Hematopoietic multipotent progenitor cell treated with erythropoietin and hydrocortisone succinate and interleukin-3 and kit ligand, for 8 days (in vitro differentiated cells): ENCODE results near the gene PTGR2.
"Not testable (repeated sequence)": the region's sequence is repeated elsewhere in the genome, so short reads cannot be mapped to it uniquely, and the experiment has no call there.

Source experiments
- DNase-seq: peaks from one replicate; pipeline ENCODE4 v3.0.0-alpha.2; 2015

PTGR2 gene

DNA sequence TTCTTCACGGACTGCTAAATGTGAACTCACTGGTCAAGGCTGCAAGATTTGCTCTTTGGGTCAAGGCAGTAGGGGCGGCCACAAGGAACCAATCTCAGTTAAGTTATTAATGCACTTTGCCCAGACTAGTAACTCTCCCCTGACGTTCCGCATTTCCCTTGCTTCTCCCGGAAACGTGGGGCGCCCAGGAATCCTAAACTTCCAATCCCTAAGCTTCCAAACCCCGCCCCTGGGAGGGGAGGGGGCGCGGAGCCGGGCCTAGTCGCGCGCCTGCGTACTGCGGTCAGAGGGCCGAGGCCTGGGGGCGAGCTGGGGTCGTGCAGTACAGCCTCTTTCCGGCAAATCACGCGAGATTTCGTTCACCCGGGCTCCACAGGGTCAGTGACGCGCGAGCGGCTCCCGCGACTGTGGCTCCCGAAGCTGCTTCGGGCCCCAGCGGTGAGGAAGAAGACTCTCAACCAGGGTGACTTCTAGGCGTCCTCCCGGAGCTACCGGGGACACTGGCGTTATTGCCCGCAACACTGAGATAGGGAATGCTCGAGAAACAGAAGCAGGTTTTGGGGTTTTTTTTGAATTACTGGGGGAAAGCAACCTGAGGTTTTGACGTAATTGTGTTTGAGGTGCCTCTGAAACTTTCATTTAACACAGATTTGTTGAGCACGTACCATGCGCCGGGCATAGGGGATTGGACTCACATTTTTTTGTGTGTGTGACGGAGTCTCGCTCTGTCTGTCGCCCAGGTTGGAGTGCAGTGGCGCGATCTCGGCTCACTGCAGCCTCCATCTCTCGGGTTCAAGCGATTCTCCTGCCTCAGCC lies at the start of gene PTGR2:
TSS of gene PTGR2 (plus strand) at position 265 of the 816 bp plus-strand sequence. CDS start 7,032 bp downstream, outside the sequence.
- DNase-seq: peak; percentile 80

DNA sequence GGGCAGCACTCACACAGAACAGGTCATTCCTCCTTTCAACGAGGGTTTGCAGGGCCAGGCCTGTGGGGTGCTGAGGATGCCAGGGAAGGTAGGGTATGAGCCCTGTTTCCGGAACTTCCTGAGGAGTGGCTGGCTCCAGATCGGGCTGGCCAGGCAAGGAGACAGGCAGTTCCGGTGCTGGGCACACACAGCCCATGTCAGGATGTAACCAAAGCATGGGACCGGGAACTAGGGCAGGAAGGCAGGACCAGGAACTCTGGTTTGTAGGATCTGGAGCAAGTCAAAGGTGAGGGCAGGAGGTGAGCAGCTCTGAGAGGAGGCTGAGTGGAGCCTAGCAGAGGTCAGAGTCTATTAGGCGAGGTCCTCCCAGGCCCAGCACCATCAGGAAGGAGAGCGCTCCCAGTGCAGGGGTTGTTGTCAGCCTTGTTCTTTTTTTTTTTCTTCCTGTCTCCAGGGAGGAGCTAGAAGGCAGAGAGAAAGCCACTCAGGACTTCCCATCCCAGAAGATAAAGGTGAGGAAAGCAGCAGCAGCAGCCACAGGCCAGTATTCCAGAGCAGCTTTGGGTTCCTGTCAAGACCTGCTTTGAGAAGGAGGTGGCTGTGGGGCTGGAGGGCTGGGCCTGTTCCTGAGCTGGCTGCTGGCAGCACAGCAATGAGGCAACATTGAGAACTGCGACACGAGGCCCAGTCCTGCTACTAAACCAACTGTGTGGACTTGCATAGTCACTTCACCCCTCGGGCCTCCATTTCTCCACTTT lies 49.0 kb upstream of the PTGR2 start:
- DNase-seq: no peak

DNA sequence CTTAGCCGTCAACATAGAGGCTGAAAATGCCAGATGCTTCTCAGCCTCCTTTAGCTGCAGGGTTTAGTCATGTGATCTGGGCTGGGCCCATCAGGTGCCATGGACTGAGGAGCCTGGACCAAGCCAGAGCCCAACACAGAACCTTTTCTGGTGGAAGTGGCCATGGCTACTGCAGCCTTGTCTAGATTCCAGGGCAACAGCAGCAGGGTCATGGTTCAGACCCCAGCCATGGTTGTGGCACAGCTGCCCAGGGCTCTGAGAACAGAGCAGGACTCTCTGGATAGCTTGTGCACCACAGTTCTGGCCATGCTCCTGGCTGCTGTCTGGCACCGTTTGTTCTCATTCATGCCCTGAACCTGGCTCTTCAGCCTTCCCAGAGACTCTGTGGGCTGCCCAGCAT lies 47.0 kb upstream of the PTGR2 start:
- DNase-seq: no peak

DNA sequence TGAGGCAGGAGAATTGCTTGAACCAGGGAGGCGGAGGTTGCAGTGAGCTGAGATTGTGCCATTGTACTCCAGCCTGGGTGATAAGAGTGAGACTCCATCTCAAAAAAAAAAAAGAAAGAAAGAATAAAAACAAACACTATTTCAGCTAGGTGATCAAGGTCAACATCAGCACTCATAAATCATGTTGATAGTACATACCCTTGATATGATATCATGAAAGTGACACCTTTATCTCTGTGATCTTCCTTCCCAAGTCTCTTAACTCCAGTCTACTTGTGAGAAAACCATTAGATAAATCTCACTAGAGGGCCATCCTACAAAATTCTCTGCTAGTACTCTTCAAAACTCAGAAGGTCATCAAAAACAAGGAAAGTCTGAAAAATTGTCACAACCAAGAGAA lies 44.2 kb upstream of the PTGR2 start:
- DNase-seq: no peak

DNA sequence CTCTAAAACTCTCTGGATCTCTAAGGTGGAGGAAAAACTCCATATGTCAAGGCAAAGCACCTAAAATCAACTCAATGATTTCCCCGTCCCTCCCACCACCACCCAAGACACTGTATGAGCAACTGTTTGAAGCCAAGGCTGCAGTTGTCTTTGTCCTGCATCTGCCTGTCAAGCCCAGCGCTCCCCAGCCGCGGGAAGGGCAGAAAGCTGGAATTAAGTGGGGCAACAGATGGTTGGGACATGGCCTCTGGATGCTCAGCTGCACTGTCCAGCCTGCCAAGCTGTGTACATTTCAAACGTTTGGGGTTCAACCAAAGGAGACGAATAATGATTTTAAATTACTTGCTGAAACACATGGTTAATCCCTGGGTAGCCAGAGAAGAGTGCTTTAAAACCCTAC lies 42.2 kb upstream of the PTGR2 start:
- no peak for DNase-seq

DNA sequence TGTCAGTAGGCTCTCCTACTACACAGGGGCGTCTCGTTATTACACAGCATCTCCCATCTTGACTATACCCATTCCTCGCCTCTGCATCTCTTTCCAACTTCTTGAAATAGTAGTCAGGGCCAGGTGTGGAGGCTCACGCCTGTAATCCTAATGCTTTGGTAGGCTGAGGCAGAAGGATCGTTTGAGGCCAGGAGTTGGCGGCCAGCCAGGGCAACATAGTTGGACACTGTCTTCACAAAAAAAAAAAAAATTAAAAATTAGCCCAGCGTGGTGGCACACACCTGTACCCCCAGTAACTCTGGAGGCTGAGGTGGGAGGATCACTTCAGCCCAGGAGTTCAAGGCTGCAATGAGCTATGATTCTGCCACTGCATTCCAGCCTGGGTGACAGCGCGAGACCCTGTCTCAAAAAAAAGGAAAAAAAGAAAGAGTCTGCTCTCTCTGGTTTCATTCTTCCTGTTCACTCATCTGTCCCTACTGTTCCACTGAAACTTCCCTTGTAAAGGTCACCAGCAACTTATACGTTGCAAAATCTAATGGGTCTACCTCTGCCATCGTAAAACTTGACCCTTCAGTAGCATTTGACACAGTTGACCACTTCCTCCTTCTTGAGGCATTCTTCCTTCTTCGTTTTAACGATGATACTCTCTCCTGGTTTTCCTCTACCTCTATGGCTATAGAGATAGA lies 41.0 kb upstream of the PTGR2 start:
- DNase-seq: no peak

DNA sequence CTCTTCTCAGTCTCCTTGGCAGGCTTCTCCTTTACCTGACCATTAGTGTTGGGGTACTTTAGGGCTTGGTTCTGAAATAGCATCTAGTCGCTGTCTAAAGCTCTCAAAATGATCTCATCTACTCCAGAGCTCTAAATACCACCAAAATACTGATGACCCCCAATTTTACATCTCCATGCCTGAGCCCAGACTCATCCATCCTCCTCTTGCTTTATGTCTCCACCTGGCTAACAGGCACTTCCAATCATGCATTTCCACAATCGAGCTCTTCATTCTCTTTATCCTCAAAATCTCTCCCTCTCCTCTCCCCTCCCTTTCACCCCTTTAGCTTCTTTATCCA lies 40.5 kb upstream of the PTGR2 start:
- no peak for DNase-seq

DNA sequence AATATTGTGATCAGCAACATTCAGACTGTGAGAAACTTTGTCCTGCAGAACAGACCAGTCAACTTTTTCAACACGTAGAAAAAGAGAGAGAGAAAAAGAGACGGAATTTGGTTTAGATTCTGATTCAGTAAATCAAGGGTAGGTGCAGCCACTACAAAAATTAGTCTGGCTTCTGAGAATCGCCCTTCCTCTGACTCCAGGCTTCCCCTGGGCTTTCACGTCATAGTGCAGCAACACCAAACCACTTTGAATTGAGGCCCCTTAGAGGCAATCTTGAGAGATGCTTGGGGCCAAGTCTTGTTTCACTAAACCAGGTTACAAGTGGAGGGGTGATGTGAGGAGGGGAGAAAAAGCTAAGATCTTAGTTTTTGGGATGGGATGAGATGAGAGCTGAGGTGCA lies 37.5 kb upstream of the PTGR2 start:
- DNase-seq: no peak

DNA sequence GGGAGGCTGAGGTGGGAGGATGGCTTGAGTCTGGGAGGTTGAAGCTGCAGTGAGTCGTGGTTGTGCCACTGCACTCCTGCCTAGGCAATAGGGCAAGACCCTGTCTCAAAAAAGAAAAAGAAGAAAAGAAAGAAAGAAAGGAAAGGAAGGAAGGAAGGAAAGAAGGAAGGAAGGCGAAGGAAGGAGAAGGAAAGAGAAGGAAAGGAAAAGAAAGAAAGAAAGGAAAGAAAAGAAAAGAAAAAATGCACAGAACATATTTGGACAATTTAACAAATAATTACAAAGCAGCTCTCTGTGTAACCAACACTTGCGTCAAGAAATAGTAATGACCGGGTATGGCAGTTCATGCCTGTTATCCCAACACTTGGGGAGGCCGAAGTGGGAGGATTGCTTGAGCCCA lies 35.8 kb upstream of the PTGR2 start:
- no peak for DNase-seq

DNA sequence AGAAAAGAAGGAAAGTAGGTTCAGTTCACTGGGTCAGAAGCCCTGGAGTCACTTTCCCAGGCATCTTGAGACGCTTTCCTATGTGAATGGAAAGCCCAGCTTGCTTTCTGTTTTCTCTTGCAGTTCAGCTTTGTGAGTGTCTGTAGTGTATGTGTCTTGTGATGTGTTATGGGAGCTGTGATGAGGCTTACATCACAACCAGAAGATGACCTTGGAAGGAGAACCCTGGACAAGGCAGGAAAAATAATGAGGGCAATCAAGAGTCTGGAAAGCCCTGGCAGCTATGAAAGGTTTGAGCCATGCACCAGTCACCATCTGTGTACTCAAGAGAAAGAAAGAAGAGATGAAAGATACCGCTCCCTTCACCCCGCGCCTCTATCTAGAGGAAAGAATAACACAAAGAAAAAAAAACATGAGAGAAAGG lies 35.2 kb upstream of the PTGR2 start:
- DNase-seq: peak; percentile 17

DNA sequence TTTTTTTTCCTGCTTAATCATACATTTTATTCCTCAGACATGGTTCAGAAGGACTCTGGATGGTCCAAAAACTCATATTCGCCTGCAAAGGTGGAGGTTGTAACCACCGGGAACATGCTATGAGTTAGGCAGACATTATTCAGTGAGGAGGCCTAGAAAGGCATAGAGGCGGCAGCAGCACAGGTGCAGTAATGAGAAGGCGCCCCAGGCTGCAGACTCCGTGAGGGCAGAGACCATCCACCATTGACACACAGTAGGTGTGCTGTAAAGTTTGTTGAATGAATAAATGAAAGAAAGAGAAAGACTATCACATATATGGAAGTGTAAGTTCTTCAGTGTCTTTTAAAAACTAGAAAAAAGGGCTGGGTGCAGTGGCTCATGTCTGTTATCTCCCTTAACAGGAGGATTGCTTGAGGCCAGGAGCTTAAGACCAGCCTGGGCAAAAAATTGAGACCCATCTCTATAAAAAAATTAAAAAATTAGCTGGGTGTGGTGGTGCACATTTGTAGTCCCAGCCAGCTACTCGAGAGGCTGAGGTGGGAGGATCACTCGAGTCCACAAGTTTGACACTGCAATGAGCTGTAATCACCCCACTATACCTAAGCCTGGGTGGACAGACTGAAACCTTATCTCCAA lies 34.5 kb upstream of the PTGR2 start:
- peak; percentile 82 for DNase-seq

DNA sequence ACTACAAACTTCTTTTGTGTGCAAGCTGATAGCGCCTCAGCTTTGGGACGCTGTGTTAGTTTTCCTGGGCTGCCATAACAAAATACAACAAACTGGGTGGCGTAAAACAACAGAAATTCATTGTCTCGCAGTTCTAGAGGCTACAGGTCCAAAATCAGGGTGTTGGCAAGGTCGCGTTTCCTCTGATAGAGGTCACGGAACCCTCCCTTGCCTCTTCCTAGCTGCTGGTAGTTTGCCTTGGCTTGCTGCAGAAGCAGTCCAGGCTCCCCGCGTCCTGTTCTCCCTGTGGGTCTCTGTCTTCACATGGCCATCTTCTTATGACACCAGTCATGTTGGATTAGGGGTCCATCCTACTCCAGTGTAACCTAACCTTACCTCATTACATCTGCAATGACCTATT lies 32.8 kb upstream of the PTGR2 start:
- DNase-seq: no peak

DNA sequence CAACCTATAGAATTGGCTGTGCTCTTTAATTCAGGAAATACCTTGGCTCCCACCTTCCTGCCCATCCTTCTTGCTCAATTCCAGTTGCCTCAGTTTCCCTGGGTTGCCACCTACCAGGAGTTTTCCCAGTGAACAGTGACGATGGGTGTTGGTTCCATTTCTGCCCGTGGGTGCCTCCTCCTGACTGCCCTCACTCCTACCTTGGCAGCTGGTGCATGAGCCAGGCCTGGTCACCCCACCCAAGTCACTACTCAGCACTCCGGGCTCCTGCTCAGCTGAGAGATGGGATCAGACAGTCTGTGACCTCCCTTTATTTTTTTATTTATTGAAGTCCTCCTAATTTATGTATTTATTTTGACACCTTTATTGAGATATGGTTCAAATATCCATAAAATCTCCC lies 31.0 kb upstream of the PTGR2 start:
- DNase-seq: no peak

DNA sequence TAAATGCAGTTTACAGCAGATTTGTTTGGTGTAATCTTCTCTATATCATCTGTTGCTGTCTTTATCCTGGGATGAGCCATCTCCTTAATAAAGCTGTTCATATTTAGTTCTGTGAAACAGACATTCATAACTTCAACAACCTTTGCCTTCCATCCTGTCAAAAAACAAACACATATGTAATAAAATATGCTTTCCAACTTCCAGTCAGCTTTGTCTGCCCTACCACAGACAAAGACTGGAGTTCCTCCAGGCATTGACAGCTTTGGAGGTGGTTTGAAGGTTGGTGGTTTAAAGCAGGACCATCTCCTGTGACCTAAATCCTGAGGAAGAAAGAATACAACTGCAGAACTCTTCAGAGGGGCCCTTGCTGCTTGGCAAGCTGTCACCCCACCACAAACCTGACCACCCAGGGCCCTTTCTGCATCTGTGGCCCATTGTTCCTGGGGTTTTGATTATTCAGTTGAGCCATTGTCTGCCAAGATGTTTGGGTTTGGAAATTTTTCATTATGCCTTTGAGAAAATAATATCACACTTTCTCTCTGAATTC lies 28.2 kb upstream of the PTGR2 start:
- DNase-seq: no peak

DNA sequence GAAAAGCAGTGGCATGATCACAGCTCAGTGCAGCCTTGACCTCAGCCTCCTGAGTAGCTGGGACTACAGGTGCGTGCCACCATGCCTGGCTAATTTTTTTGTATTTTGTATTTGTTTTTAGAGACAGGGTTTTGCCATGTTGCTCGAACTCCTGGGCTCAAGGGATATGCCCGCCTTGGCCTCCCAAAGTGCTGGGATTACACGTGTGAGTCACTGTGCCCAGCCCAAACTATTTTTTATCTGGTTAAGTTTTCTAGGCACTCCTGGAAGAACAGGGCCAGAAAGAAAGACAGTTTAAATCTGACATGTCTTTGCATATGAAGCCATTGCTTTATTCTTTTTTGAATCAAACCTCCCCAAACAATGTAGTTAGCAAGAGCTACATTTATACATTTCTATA lies 27.5 kb upstream of the PTGR2 start:
- no peak for DNase-seq

DNA sequence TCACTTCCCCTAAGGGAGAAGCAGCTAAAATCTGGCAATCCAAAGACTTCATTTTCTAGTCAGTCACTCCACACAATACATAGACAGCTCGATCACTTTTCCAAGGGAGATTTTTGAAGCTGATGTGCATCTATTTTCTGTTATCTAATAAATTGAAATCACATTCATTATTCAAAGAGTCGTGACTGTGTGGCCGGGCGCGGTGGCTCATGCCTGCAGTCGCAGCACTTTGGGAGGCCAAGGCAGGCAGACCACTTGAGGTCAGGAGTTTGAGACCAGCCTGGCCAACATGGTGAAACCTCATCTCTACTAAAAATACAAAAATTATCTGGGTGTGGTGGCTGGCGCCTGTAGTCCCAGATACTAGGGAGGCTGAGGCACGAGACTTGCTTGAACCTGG lies 27.1 kb upstream of the PTGR2 start:
- DNase-seq: peak; percentile 58

DNA sequence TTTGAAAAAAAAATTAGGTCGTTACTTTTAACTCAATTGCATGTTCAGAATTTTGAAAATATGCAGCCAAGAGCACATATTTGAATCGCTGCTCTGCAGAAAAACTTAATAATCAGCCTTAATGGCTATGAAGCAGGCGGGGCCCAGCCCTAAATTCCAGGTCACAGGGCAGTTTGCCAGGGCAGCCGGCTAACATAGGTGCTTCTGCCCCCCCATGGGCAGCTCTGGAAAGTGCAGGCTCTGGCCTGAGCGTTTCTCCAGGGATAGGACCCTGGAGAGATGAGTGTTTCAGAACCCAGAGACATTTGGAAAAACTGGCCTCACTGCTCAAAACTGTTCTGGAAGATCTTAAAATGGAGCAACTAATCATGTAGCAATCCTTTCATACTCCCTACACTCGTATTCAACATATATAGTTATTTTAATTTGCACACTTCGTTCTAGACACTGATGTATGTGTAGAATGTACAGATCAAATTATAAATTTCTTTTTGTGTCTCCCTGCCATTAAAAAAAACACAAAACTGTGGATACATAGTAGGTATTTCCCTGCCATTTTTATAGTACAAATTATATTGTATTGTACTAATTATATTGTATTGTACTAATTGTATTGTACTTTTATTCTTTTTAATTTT lies 26.0 kb upstream of the PTGR2 start:
- peak; percentile 94 for DNase-seq

DNA sequence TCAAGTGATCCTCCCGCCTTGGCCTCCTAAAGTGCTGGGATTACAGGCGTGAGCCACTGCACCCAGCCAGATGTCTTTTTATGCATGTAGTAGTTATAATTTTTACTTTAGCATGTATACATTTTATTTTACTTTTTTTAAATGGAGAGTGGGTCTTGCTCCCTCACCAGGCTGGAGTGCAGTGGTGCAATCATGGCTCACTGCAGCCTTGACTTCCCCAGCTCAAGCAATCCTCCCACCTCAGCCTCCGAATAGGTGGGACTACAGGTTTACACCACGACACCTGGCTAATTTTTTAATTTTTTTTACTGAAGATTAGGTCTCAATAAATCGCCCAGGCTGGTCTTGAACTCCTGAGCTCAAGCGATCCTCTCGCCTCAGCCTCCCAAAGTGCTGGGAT lies 24.4 kb upstream of the PTGR2 start:
- not testable (repeated sequence) for DNase-seq

DNA sequence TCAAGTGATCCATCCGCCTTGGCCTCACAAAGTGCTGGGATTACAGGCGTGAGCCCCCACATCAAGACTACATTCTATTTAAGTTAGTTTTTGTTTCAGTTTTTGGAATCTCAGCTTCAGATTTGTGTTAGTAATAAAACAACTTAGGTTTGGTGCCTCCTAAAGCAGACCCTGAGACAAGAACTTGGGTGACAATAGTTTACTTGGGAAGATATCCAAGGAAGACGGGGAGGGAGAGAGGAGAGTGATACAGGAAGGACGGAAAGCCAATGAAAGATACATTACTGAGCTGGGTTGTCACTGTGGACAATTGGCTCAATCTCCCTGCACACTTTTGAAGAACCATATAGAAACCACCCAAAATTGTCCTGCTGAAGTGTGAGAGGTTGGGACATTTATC lies 22.6 kb upstream of the PTGR2 start:
- no peak for DNase-seq

DNA sequence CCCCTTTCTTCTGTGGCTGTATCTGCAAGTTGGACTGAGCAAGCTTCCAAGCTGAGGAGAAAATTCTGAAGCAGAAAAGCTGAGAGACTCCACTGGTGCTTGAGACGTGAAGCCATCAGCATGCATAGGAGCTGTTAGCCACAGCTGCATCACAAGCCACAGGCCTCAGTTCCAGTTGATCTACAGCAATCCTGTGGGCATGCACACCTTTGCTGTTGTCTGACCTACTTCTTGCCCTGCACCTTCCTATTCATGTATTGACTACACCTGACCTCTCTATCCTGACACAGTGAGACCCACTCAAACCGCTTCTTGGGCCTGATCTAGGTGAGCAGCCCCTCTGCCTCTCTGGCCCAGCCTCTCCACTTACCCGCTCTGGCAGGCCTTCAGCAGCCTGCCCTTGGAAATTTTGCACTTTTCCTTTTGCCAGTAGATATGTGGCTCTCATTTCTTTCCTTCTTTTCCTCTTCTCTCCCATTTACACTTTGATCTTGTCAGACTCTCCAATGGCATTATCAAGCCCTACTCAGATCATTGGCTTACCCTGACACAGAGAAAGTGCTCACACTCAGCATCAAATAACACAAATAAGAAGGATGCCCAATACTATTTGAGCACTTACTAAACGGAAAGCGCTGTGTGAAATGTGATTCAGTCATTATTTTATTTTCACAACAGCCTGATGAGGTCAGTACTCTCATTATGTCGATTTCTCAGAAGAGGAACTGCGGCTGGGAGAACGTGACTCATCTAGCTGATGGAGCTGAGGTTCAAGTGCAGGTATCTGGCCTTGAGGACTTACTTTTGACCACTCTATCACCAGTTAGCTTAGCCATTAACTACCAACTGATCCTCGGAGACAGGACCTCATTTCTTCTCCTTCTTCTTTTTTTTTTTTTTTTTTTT lies 21.9 kb upstream of the PTGR2 start:
- DNase-seq: peak; percentile 43

DNA sequence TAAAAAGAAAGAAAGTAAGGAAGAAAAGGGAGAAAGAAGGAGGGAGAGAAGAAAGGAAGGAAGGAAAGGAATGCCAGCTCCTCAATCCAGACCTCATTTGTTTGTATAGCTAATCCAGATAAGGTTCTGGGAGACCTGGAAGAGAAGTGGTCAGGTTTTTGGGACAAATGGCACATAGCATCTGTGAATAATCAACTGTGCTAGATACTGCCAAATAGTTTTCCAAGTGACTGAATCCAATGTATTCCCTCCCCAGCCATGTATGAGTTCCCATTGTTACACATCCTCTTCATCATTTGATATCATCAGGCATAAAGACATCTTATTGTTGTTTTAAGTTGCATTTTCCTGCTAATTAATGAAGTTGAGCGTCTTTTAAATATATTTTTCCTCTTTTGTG lies 18.6 kb upstream of the PTGR2 start:
- DNase-seq: no peak
